ENCODE data around the gene VAMP4. TPM values are rescaled to one million over a fixed set of nuclear protein-coding genes. Genes with fewer than 3 reads are reported as not detected.
A peak's percentile ranks its signal among the peaks of the same experiment; 100 is the strongest.

The VAMP4 gene
- total and polyA plus RNA-seq, 10 of the 15 experiments (the other 5 are each of a cell fraction or from before 2014, with no cell fraction given), result 0.90 to 7.9 (median 4.3) TPM

GRCh38 chr1:171743081-171743870, 1.4 kb upstream of the VAMP4 start (continued):
- no peak for TF ChIP-seq MXI1 (IDR thresholded peaks at IDR 0.05; ENCODE audit: low read depth, low read length)
- TF ChIP-seq WRNIP1 (IDR thresholded peaks at IDR 0.05; ENCODE audit: borderline replicate concordance, low read depth, low read length), result no peak
- no peak for TF ChIP-seq TBL1XR1 (IDR thresholded peaks at IDR 0.05; ENCODE audit: low read depth, low read length)
- no peak for TF ChIP-seq USF2 (IDR thresholded peaks at IDR 0.05; ENCODE audit: borderline replicate concordance, low read depth, low read length)
- no peak for TF ChIP-seq CHD1 (IDR thresholded peaks at IDR 0.05; ENCODE audit: low read depth, low read length)
- no peak for TF ChIP-seq ZZZ3 (IDR thresholded peaks at IDR 0.05; ENCODE audit: control insufficient read depth, insufficient read length, low read depth)

DNA sequence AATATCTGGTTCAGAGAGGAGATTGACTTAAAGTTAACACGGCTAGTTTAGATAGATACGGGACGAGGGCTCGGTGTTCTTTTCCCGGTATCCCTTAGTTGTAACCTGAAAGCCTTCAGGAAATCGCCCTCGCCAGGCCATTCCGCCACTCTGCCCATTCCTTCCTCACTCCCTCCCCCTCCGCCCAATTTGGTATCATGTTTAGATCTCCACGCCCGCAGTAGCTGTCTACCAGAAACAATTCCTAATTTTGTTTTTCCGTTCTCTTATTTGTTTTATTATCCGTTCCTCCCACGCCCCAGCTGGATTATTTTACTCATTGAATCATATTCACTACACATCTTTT, 685 bp upstream of the VAMP4 start:
- H3K27ac ChIP-seq (ENCODE audit: control insufficient read depth, insufficient read depth), result peak overlapping the region; percentile 92
- no peaks in the 10 kb centered on the region for H4K20me1 ChIP-seq (ENCODE audit: control insufficient read depth, insufficient read depth)
- peak overlapping the region; percentile 83 for H3K4me3 ChIP-seq
- RAD21 ChIA-PET (ENCODE audit: unreplicated experiment), result interaction anchor here (0.7 to 2.8 kb wide), 8 partner anchors 20 to 258 kb away, joined by 3 to 11 read pairs (median 4); partner anchors contain the start of gene PRRC2C
- WGBS (ENCODE audit: insufficient coverage, insufficient replicate concordance, low lambda C conversion rate, missing lambda C conversion rate), result 10% methylated on average over 14 of the region's 14 CpGs
- peaks cover 4% of the 10 kb centered on the region for H3K4me1 ChIP-seq (ENCODE audit: control insufficient read depth, insufficient read depth, low read length)
- intact Hi-C loops (cut with micrococcal nuclease; ENCODE audit: unreplicated experiment), result loop anchor here (1.0 to 10.0 kb wide), 2 partner anchors 39 to 258 kb away; partner anchors contain the start of genes METTL13 and PRRC2C
- SMC1A ChIA-PET (ENCODE audit: uncharacterized antibody, unreplicated experiment), result interaction anchor here (1.1 to 6.7 kb wide), 10 partner anchors 12 to 257 kb away, joined by 3 to 27 read pairs (median 4); partner anchors contain the start of genes METTL13 and PRRC2C
- H3K27me3 ChIP-seq (replicated peaks in 1 of 2; ENCODE audit: control insufficient read depth in 2 of 2, insufficient read depth in 2 of 2, low read length in 1 of 2), result no peaks in the 10 kb centered on the region
- CTCF ChIA-PET, result interaction anchor here (0.7 to 3.1 kb wide), 12 partner anchors 12 to 258 kb away, joined by 3 to 11 read pairs (median 5); partner anchors contain the start of genes METTL13 and PRRC2C
- ATAC-seq, result peak; percentile 5
- H3K9ac ChIP-seq (ENCODE audit: control insufficient read depth, insufficient read depth, low read length), result peak overlapping the region; percentile 70
- no peak for FAIRE-seq
- peak overlapping the region; percentile 100 for H2AFZ ChIP-seq (ENCODE audit: control insufficient read depth, low read depth, low read length)
- BruUV-seq (replicated peaks), result TSS peak; percentile 94
- POLR2A ChIA-PET, result interaction anchor here (0.6 to 4.1 kb wide), 7 partner anchors 8 to 790 kb away, joined by 3 to 18 read pairs (median 5); partner anchors contain the start of genes METTL13 and SUCO
- TF ChIP-seq CHD4 (IDR thresholded peaks at IDR 0.05) (no peak), ZBTB40 (IDR thresholded peaks at IDR 0.05; ENCODE audit: borderline replicate concordance) (0 out of 2 replicates have a peak, but pooled peaks have one; percentile 37)
- H3K36me3 ChIP-seq (ENCODE audit: control insufficient read depth in 2 of 2, insufficient read depth in 2 of 2, low read length in 1 of 2), result no peaks in the 10 kb centered on the region; a peak in 1 of 4 replicates
- peaks cover 8% of the 10 kb centered on the region for H3K79me2 ChIP-seq (ENCODE audit: control insufficient read depth, insufficient read depth, low read length)
- in situ Hi-C loops (cut with MboI), result no loop called here
- H3K9me3 ChIP-seq (replicated peaks; ENCODE audit: control insufficient read depth, insufficient read depth, low read length), result no peaks in the 10 kb centered on the region
- peak overlapping the region; percentile 96 for H3K4me2 ChIP-seq (ENCODE audit: control insufficient read depth, insufficient read depth)
- DNase-seq (ENCODE audit: low read depth, low spot score), result no peak
